Hepatocyte (in vitro differentiated cells): Measurements from ENCODE around the gene DNAJC16. TPM values are rescaled to one million over a fixed set of nuclear protein-coding genes. Genes with fewer than 3 reads are reported as not detected.

Experiments used
- DNase-seq: peaks from one replicate; pipeline ENCODE4 v3.0.0-alpha.2; 2016; ENCODE audit warnings: low spot score
- H2AFZ ChIP-seq: fragments of 200-600 bp; sonication (generic); 2 replicates; pipeline ENCODE4 v1.6.0; 2016; ENCODE audit warnings: antibody characterized with exemption, mild to moderate bottlenecking
- H3K27ac ChIP-seq: fragments of 200-600 bp; sonication (generic); 2 replicates; pipeline ENCODE4 v1.5.1; 2016; ENCODE audit warnings: mild to moderate bottlenecking
- H3K27me3 ChIP-seq: fragments of 200-600 bp; sonication (generic); 2 replicates; pipeline ENCODE4 v1.6.1; 2016
- H3K36me3 ChIP-seq: fragments of 200-600 bp; sonication (generic); replicated peaks from 2 replicates; pipeline ENCODE4 v1.5.1; 2016; ENCODE audit warnings: low read depth; ENCODE audit not compliant: insufficient read depth
- H3K4me1 ChIP-seq: fragments of 200-600 bp; sonication (generic); 2 replicates; pipeline ENCODE4 v1.5.1; 2016; ENCODE audit warnings: mild to moderate bottlenecking, moderate library complexity; ENCODE audit not compliant: insufficient read depth
- H3K4me2 ChIP-seq: fragments of 200-600 bp; sonication (generic); 2 replicates; pipeline ENCODE4 v1.6.0; 2016
- H3K4me3 ChIP-seq: fragments of 200-600 bp; sonication (generic); 2 replicates; pipeline ENCODE4 v1.5.1; 2016; ENCODE audit warnings: mild to moderate bottlenecking
- H3K79me2 ChIP-seq: fragments of 200-600 bp; sonication (generic); 2 replicates; pipeline ENCODE4 v1.6.0; 2017; ENCODE audit warnings: mild to moderate bottlenecking
- H3K9me2 ChIP-seq: fragments of 200-600 bp; sonication (generic); replicated peaks from 2 replicates; pipeline ENCODE4 v1.6.0; 2017; ENCODE audit warnings: mild to moderate bottlenecking; ENCODE audit not compliant: insufficient read depth
- H3K9me3 ChIP-seq: fragments of 200-600 bp; sonication (generic); 2 replicates; pipeline ENCODE4 v1.5.1; 2016; ENCODE audit warnings: low read depth, mild to moderate bottlenecking
- H4K20me1 ChIP-seq: fragments of 200-600 bp; sonication (generic); 2 replicates; pipeline ENCODE4 v1.6.0; 2016; ENCODE audit warnings: mild to moderate bottlenecking; ENCODE audit not compliant: insufficient read depth, poor library complexity, severe bottlenecking
- CTCF ChIP-seq: fragments of 200-600 bp; sonication (generic); IDR thresholded peaks from 2 replicates; pipeline ENCODE4 v1.5.1; 2016; ENCODE audit warnings: antibody characterized with exemption, mild to moderate bottlenecking; ENCODE audit not compliant: poor library complexity
- EZH2 ChIP-seq: fragments of 200-600 bp; sonication (generic); IDR thresholded peaks from 2 replicates; pipeline ENCODE4 v1.6.1; 2016; ENCODE audit warnings: antibody characterized with exemption, mild to moderate bottlenecking, borderline replicate concordance
- EZH2phosphoT487 ChIP-seq: fragments of 200-600 bp; sonication (generic); IDR thresholded peaks from one replicate; pipeline ENCODE4 v1.6.1; 2018; ENCODE audit warnings: antibody characterized with exemption, mild to moderate bottlenecking, low read depth, moderate library complexity; ENCODE audit not compliant: unreplicated experiment, severe bottlenecking
- WGBS: methylation state at CpG from one replicate; pipeline ENCODE4 v1.1.6; 2016; ENCODE audit warnings: low lambda C conversion rate; ENCODE audit errors: missing lambda C conversion rate; 5-methylcytosine and 5-hydroxymethylcytosine counted together
- polyA plus RNA-seq: library from polyadenylated mRNA; unstranded; fragments of >200 nt; fragmentation: Nextera tagmentation; extraction: Ambion mirVana; gene quantifications from 2 replicates; pipeline ENCODE4 v1.2.1, GENCODE V29; 2016
- total RNA-seq: library from RNA; depleted of rRNA; stranded (reverse); fragments of >200 nt; gene quantifications from 2 replicates; pipeline ENCODE4 v1.2.3, GENCODE V29; 2014

DNAJC16 gene
- total and polyA plus RNA-seq, 2 experiments from 2014 or later, result 9.6 to 21.1 TPM

DNA sequence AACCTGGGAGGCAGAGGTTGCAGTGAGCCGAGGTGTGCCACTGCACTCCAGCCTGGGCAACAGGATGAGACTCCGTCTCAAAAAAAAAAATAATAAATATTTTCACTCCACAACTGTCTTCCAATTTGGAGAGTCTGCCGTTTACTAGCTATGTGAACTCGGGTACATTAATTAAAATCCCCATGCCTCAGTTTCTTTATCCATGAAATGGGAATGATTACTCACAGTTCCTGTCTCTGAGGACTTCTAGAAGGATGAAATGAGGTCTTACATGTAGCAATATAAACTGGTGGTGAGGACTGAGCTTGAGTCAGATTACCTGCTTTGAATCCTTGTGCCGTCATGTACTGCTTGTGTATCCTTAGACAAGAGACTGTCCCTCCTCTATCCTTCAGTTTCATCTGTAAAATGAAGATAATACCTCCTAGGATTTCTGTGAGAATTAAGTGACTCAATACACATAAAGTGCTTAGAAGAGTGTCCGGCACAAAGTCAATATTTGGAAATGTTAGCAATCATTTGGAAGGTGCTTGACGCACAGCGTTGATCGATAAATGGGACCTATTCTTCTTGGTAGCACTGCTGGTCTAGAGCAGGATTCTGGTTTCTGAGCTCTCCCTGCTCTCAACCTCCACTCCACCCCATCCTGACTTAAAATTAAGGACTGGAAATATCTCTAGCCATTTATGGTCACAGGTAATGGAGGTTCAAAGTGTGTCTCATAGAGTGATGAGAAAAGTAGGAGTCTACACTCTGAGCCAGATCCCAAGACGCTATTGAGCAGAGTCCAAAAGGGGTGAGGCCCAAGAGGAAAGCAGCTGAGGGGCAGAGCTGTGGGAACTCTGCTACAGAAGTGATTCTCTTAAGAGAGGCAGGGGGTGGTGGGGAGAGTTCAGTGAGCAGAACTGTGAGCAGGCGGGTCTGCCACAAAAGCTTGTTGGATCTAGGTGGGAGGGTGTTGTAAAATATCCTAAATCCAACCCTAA is 79.0 kb downstream of the DNAJC16 start:
- Histone ChIP-seq H3K27me3 (no peaks in the 10 kb centered on the region), H3K4me1 (peaks cover 5% of the 10 kb centered on the region), H2AFZ (no peak overlapping the region), H3K79me2 (no peaks in the 10 kb centered on the region), H3K4me3 (no peak overlapping the region), H3K4me2 (no peak overlapping the region), H3K27ac (peak overlapping the region; percentile 25), H4K20me1 (no peaks in the 10 kb centered on the region), H3K36me3 (no peaks in the 10 kb centered on the region), H3K9me2 (no peaks in the 10 kb centered on the region), H3K9me3 (no peaks in the 10 kb centered on the region)
- TF ChIP-seq EZH2phosphoT487, result no peak
- DNase-seq, result peak; percentile 37
- WGBS, result 79% methylated on average over 11 of the region's 11 CpGs

DNA sequence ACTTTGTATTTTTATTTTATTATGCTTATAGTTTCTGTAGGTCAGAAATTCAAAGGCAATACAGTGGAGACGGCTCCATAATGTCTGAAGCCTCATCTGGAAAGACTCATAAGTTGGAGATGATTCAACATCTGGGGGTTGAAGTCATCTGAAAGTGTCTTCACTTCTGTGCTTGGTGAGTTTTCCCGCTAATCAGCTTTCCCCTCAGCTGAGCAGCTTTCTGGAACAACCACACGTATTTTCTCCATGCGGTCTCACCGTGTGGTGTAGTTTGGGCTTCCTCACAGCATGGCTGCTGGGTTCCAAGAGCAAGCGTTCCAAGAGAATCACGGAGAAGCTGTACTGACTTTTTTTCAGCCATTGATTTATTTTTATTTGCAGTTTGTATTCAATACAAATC is 83.0 kb downstream of the DNAJC16 start:
- TF ChIP-seq EZH2phosphoT487, result no peak
- no peak for TF ChIP-seq EZH2
- TF ChIP-seq CTCF, result no peak

DNA sequence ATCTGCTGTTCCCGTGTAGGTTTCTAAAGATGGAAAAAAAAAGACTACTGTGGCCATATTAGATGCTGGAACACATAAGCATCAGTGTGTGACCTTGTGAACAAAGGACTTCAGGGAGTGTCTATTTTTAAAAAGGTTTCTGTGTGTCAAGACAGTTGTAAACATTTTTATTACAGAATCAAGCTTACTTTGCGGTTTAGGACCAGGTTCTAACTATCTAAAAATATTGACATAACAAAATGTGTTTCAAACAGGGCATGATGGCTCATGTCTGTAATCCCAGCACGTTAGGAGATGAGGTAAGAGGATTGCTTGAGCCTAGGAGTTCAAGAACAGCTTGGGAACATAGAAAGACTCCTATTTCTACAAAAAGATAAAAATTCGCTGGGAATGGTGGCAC is 83.5 kb downstream of the DNAJC16 start:
- Histone ChIP-seq H3K27me3 (no peaks in the 10 kb centered on the region), H3K4me2 (no peak overlapping the region), H3K9me2 (no peaks in the 10 kb centered on the region), H3K9me3 (no peaks in the 10 kb centered on the region), H3K36me3 (no peaks in the 10 kb centered on the region), H4K20me1 (no peaks in the 10 kb centered on the region), H3K4me3 (no peak overlapping the region), H3K4me1 (no peaks in the 10 kb centered on the region), H2AFZ (no peak overlapping the region), H3K27ac (no peak overlapping the region), H3K79me2 (no peaks in the 10 kb centered on the region)
- WGBS, result 72% methylated on average over 4 of the region's 4 CpGs
- DNase-seq, result no peak
- TF ChIP-seq EZH2 (no peak), CTCF (no peak)

More for the DNA sequence above, 83.0 kb downstream of the DNAJC16 start:
- no peaks in the 10 kb centered on the region for H4K20me1 ChIP-seq
- no peak for DNase-seq
- H3K4me2 ChIP-seq, result no peak overlapping the region
- no peaks in the 10 kb centered on the region for H3K79me2 ChIP-seq
- H3K36me3 ChIP-seq, result no peaks in the 10 kb centered on the region
- H3K27me3 ChIP-seq, result no peaks in the 10 kb centered on the region
- H3K27ac ChIP-seq, result no peak overlapping the region
- no peak overlapping the region for H2AFZ ChIP-seq
- H3K4me3 ChIP-seq, result no peak overlapping the region
- WGBS, result 91% methylated on average over 7 of the region's 7 CpGs
- H3K9me3 ChIP-seq, result no peaks in the 10 kb centered on the region
- no peaks in the 10 kb centered on the region for H3K4me1 ChIP-seq
- no peaks in the 10 kb centered on the region for H3K9me2 ChIP-seq
